ENCODE data around the gene EID2. TPM values are rescaled to one million over a fixed set of nuclear protein-coding genes. Genes with fewer than 3 reads are reported as not detected.

Gene EID2
- total RNA-seq, 4 donors from 2014 or later = 11.4 to 17.3 (median 14.7) TPM

GRCh38 chr19:39506944-39507714, 32.8 kb downstream of the EID2 start:
- no peak for ATAC-seq

GRCh38 chr19:39506598-39506943, 33.4 kb downstream of the EID2 start:
- Histone ChIP-seq H3K4me1 (peaks cover 0 to 23% (median 0%) of the 10 kb centered on the region in 3 donors), H3K4me3 (peak overlapping the region in 1 of 2 donors; percentile 46), H3K9me3 (peaks cover 0 to 6% (median 0%) of the 10 kb centered on the region in 3 donors), H3K27me3 (peaks cover 97% of the 10 kb centered on the region), H3K27ac (no peak overlapping the region), H3K36me3 (no peaks in the 10 kb centered on the region)
- 20 to 45% methylated on average over 1 to 7 of the region's 7 CpGs for WGBS, 2 donors (ENCODE audit: low coverage in 1 of 2)
- TF ChIP-seq POLR2A (IDR thresholded peaks at IDR 0.05) (no peak), POLR2AphosphoS5 (IDR thresholded peaks at IDR 0.05) (no peak), CTCF (IDR thresholded peaks at IDR 0.05) (no peak), EP300 (IDR thresholded peaks at IDR 0.05) (no peak)
- ATAC-seq = no peak

More at GRCh38 chr19:39506944-39507714, 32.8 kb downstream of the EID2 start:
- Histone ChIP-seq H3K4me3 (peak overlapping the region in 1 of 2 donors; percentile 46), H3K36me3 (no peaks in the 10 kb centered on the region), H3K4me1 (peaks cover 0 to 23% (median 0%) of the 10 kb centered on the region in 3 donors), H3K27ac (no peak overlapping the region), H3K9me3 (peaks cover 0 to 6% (median 0%) of the 10 kb centered on the region in 3 donors), H3K27me3 (peaks cover 97% of the 10 kb centered on the region)
- TF ChIP-seq CTCF (IDR thresholded peaks at IDR 0.05) (no peak), POLR2AphosphoS5 (IDR thresholded peaks at IDR 0.05) (no peak), EP300 (IDR thresholded peaks at IDR 0.05) (no peak), POLR2A (IDR thresholded peaks at IDR 0.05) (no peak)
- WGBS, 2 donors (ENCODE audit: low coverage in 1 of 2) = 8% methylated on average over 19 of the region's 96 CpGs; no CpG with 5 or more reads in 1 of the 2 donors

- Histone ChIP-seq H3K4me1 (peaks cover 0 to 40% (median 15%) of the 10 kb centered on the region in 3 donors), H3K9me3 (peaks cover 0 to 6% (median 0%) of the 10 kb centered on the region in 3 donors), H3K36me3 (no peaks in the 10 kb centered on the region), H3K27me3 (peaks cover 100% of the 10 kb centered on the region), H3K4me3 (peak overlapping the region in 1 of 2 donors; percentile 4), H3K27ac (no peak overlapping the region)
- WGBS, 2 donors (ENCODE audit: low coverage in 1 of 2) = 9 to 36% methylated on average over 5 to 9 of the region's 69 CpGs
- TF ChIP-seq CTCF (IDR thresholded peaks at IDR 0.05) = peak in 3 of 4 experiments; percentile 56 to 86 (median 80)
- TF ChIP-seq POLR2AphosphoS5 (IDR thresholded peaks at IDR 0.05) = no peak
- ATAC-seq = peak; percentile 77
Measured at GRCh38 chr19:39502640-39503417, 37.1 kb downstream of the EID2 start.

- WGBS, 2 donors (ENCODE audit: low coverage in 1 of 2) = 40 to 71% methylated on average over 1 to 2 of the region's 5 CpGs
- Histone ChIP-seq H3K36me3 (no peaks in the 10 kb centered on the region), H3K27me3 (peaks cover 100% of the 10 kb centered on the region), H3K4me3 (no peak overlapping the region), H3K27ac (no peak overlapping the region), H3K4me1 (peaks cover 0 to 30% (median 17%) of the 10 kb centered on the region in 3 donors), H3K9me3 (peaks cover 0 to 6% (median 0%) of the 10 kb centered on the region in 3 donors)
- TF ChIP-seq POLR2AphosphoS5 (IDR thresholded peaks at IDR 0.05) (no peak), CTCF (IDR thresholded peaks at IDR 0.05) (no peak), EP300 (IDR thresholded peaks at IDR 0.05) (no peak), POLR2A (IDR thresholded peaks at IDR 0.05) (no peak)
- ATAC-seq = no peak
Measured at GRCh38 chr19:39501340-39501739, 38.6 kb downstream of the EID2 start.
